GM21786 (cell line): Measurements from ENCODE around the gene JAKMIP1.
"Not testable (repeated sequence)": the region's sequence is repeated elsewhere in the genome, so short reads cannot be mapped to it uniquely, and the experiment has no call there.

Experiments used
- ATAC-seq: cut with Tn5 transposase; IDR thresholded peaks from one replicate; pipeline ENCODE4 v1.9.1; 2021; ENCODE audit not compliant: unreplicated experiment

Gene JAKMIP1

DNA sequence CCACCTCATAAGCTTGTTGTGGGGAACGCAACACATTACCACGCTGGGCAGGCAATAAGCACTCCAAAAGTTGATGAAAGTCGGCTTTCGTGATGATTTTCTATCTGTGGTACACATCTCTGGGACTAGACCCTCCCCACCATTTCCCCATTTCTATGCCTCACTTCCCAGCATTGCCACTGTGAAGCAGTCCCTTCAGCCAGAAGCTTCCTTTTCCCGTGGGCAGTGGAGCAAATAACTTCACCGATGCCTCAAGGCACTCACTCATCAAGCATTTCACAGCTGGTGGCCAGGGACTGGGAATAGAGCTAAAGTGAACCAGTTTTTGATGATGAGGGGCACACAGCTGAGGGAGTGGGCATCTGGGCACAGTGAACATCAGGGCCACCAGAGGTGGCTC is 201.0 kb downstream of the JAKMIP1 start:
- ATAC-seq: no peak

DNA sequence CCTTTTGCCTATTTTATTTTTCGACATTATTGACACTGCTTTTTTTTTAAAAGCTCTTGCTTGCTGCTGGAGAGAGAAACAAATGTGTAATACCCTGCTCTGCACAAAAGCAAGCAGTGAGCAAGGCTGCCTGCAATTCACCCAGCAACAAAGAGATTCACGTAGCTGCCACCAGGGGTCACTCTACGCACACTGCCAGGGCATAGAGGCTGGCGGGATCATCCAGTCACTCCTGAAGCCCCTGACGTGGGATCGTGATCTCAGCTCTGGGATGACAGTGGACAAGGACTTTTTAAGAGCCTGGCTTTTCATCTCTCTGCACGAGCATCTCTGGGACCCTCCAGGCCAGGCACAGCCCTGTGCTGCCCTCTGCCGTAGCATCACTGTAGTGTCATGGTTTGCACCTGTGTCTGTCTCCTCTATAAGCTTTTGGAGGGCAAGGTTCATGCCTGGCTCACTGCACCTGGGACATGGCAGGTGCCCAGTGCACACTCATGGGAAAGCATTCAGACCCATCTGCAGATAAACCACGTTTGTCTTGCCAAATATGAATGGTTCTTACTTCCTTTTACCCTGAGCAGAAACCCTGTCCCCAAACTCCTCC is 201.9 kb downstream of the JAKMIP1 start:
- ATAC-seq: no peak

DNA sequence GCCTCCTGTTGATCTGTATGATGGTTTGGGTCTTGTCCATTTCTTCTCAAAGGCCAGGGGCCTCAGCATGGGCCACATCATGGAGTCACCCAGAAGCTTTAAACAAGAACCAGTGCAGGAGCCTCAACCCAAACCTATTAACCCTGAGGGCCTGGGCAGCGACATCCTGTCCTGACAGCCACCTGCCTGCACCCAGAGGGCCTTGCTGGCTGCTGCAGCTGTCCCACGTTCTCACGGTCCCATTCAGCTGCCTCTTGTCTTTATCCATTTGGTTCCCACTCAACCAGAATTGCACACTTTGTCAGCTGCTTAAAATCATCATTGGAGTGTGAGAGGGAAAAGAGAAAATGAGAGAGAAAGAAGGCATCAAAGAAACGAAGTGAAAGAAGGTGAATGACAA is 203.7 kb downstream of the JAKMIP1 start:
- ATAC-seq: no peak

DNA sequence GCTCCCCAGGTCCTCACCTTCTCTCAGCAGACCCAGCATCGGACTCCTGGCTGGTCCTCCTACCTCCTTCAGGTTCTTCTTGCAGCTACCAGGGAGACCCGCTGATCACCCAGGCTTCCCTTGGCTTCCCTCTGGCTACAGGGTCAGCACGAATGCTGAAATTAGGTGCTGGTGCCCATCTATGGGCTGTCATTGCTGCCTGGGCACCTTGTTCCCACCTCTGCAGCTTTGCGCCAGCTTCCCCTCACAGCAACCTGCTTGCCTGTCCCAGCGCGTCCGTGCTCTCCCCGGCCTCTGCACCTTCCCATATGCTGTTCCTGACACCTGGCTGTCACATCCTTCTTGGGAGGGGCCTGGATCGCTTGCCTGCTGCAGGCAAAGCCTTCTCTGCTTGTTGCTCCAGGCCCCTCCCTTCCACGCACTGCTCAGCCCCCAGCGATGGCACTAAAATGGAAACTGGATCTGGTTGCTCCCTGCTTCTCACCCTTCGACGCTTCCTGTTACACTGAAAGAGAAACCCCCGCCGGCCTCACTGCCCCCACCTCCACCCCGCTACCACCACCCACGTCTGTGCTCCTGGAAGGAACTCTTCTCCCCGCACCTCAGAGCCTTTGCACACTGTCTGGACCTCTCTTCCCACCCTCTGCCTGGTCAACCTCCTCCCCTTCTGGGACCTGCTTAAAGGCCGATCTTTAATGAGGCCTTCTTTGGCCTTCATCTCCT is 204.3 kb downstream of the JAKMIP1 start:
- ATAC-seq: peak; percentile 40

DNA sequence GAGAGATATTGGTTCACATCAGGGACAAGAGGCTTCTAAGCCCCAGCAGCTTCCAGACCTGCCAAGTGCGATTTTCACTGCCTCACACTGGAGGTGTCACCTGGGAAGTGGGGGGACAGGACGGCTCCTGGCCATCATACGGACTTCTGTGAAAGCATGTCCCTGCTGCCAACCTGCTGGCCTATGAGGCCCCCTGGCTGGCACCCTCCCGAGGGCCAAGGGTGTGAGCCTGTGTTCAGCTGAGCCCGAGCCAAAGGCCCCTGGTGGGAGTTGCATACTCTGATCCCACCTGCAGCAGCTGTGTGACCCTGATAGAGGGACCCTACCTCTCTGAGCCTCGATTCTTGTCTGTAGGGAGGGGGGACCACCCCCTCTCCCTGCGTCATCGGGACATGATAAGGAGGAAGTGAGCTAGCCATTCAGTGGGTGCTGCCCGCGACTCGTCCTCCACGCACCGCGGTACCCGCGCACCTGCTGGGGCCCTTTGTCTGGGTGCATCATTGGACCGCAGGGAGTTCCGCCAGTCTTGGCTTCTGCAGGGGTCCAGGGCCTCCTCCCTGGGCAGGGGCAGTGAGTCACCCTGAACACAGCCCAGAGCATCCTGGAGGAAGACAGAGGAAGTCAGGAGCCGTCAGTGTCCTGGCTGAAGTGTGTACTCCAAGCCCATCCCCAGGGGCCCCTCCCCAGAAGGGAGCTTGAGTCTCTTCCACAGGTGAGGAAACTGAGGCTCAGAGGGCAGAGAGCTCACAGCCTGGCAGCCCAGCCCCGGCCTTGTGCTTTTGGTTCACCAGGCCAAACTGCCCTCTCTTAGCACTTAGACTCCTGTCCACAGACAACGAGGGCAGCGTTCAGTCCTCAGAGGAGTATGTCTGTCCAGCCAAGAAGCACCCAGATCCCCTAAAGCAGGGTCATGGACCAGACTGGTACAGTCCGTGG is 206.2 kb downstream of the JAKMIP1 start:
- no peak for ATAC-seq

DNA sequence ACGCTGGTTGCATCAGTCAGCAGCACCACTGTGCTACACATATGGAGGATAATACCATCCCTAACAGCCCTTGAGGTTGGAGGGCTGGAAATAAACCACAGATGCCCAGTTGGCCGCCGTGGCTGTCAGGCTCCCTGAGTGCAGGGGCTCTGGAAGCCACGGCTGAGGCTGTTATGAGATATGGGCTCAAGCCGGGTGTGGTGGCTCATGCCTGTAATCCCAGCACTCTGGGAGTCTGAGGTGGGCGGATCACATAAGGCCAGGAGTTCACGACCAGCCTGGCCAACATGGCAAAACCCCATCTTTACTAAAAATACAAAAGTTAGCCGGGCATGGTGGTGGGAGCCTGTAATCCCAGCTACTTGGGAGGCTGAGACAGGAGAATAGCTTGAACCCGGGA is 207.0 kb downstream of the JAKMIP1 start:
- ATAC-seq: not testable (repeated sequence)

DNA sequence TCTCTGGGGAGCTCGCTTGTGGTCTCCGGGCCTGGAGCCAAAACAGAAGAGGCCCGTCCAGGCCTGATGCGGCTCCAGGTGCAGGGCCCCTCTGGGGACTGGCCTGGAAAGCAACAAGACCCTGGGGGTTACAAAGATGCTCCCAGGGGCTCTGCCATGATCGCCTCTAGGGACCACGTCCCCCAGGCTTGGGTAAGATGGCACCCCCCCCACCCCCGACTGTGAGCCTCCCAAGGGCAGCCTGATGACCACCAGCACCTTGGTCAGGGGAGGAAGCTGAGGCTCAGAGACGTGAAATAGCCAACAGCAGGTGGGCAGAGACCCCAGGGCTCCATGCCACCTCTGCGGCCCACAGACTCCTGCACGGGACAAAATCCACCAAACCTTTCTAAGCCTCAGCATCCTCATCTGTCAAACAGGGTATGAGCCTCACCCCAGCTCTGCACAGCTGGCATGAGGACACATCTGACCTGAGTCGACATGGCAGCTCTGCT is 207.5 kb downstream of the JAKMIP1 start:
- ATAC-seq: no peak

DNA sequence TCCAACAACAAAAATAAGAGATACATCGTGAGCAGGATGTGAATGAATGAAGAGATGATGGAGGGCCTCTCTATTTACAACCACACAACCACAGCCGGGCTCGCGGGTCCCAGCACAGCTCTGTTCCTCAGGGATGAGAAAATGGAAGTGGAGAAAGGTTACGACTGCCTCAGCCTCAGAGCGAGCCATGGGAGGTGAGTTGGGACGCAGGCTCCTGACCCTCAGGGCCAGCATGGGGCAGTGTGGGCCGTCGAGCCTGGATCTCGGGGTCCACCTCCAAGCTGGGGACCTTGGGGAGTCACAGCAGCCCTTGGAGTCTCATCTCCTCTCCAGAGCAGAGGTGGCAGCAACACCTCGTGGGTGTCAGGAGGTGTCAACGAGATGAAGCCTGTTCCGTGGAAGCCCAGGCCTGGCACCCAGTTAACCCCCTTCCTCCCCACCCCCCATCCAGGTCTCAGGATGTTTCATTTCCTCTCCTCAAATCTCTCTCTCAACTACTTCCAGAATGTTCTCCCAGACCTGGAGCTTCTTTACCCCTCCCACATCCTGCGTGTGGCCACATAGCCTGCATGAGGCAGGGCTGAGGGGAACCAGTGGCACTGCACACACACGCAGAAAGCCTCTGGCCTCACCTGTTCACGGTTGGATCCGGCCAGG is 208.1 kb downstream of the JAKMIP1 start:
- ATAC-seq: no peak

DNA sequence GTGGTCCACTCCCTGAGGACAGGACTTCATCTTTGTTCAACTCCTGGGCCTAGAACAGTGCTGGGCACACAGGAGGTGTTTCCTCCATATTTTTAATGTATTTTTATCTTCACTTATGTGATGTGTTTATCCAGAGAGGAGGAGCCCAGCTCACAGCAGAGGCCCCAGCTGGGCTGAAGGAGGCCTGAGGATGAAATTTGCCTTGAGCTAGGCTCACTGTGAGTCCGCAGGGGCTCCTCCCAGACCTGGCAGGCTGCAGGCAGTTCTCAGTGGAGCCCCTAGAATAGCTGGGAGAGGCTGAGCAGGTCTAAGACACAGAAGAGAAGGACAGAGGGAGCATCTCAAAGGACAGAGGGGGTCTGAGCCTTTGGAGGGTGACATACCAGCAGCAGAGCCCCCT is 208.9 kb downstream of the JAKMIP1 start:
- no peak for ATAC-seq

DNA sequence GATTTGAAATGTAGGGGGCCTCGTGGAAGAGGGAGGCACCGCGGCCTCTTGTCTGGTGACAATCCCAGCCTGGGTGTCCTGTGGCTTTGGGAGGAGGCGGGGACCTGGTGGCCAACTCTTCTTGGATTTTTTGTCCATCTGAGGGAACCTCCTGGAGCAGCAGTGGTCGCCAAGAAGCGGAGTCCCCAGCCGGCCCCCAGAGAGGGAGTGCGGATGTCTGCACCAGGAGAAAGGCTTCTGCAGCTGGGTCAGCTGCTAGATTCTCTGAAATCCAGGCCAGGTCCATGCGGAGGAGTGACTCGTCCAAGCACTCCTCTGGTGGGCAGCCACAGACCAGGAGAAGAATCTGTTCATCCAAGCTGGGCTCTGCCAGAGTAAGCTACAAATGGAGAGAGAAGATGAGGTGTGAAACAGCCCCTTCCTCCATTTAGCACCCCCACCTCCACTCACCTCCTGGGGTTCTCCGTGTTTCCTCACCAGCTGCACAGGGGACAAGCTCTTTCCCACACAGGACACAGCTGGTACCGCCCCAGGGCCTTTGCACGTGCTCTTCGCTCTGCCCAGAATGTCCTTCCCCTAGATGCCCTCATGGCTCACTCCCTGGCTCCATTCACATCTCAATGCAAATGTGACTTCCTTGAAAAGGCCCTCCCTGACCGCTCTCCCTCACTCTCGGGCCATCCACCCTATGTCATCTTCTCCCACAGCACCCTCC is 209.7 kb downstream of the JAKMIP1 start:
- no peak for ATAC-seq

DNA sequence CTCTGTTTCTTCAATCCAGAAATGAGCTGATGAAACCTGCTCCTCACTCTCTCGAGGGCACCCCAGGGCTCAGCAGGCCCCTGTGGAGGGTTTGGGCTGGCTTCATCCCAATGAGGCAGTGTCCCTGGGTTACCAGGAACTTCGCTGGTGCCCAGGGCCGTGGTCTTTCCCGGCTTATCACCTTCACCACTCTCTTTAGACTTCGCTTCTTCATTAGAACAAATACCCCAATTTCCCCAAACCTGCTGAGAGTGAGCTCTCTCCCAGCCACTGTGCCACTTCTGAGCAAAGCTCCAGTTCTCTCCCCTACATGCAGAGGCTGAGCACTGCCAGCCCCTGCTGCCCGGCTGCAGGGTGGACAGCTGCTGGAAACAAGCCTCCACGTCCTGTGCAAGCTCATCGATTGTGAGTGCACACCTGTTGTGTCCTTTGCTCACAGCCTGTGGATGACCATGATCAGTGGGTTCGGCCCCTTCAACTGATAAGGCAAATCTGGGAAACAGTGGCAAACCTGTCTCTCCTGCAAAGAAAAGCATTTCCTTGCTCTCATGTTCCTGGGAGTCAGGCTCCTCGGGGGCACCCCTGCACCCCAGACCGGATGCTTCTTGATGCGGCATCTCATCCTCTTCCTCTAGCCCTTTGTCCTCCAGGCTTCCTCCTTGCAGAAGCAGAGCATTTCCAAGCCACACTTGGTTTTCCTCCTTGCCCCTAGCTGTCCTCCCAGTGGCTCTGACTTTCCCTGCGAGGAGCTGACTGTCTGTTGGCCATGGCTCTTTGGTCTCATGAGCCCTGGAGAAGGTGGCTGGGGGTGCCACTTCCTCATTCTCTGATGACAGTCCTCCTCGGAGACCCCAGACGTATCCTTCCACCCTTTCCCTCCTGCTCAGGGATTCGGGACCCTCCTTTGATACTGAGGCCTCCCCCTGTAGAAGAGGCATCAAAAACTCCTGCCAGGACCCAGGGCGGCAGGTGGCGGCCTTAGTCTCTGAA is 210.8 kb downstream of the JAKMIP1 start:
- no peak for ATAC-seq

DNA sequence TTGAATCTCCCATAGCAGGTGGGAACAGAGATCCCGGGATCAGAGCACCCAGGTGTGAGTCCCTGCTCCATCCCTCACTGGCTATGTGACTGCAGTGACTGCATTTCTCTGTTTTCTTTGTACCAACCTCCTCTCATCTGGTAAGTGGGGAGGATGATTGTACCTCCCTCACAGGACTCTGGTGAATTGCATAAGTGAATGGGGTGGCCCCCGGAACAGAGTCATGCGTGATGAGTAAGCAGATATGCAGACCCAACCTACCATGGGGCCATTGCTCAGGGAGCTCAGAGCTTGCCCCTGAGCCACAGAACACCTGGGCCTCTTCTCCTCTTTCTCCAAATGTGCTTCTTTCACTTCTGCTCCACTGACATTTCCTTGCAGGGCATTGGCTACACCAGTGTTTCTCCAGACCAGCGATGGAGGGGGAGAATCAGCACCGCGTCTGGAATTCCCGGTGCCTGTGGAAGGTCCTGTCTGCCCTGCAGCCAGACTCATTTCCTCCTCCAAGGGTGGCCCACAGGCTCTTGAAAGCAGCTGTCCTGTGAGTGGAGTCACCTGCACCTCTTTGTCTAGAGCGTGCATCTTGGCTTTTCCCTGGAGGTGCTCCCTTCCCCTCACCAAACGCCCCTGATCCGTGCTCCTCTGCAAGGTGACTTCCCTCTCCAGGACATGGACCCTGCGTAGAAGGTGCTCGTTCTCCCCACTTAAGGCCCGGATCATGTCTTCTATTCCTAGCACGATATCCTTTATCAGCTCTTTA is 212.1 kb downstream of the JAKMIP1 start:
- ATAC-seq: no peak

DNA sequence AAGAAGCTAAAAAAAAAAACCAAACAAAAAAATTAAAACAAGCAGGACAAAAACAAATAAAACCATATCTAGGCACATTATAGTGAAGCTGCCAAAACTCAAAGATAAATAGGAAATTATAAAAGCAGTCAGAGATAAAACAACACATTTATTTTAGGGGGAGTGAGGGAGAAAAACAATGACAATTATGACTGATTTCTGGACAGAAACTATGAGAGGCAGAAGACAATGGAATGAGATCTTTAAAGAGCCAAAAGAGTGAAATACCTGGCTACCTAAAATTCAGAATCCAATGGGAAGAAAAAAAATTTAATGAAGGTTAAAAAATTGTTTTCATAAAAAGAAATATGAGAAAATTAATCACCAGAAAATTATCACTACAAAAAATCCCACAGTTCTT is 215.5 kb downstream of the JAKMIP1 start:
- no peak for ATAC-seq

DNA sequence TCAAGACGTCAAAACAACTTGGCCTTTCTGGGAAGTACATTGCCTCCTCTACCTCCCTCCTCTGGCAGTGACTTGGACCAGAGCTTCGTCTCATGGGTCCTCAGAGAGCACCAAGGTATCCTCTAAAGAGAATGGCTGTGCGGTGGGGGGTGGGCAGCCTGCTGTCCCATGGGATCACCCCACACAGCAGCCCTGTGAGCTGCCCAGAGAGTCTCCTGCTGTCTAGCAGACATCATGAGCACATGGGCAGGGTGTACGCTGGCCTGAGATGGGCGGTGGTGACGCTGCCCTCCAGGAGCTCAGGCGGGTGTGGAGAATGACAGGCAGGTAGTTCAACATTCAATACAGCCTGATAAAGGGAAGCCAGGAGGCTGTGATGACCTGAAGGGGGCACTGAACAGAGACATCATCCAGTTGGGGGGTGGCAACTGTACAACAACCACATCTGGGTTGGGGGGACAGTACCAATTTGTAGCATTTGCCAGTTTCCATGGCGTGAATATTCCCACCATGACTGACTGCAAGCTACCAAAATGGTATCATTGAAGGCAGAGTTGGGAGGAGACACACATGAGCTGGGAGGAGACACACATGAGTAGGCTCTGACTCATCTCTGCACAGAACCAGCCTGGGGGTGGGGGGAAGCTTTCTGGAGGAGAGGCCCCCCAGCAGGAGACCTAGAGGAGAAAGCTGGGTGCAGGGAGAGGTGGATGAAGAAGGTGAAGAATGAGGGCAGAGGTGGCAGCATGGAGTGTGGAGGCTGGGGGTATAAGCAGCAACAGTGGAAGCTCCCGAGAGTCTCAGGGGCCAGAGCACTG is 218.0 kb downstream of the JAKMIP1 start:
- no peak for ATAC-seq

DNA sequence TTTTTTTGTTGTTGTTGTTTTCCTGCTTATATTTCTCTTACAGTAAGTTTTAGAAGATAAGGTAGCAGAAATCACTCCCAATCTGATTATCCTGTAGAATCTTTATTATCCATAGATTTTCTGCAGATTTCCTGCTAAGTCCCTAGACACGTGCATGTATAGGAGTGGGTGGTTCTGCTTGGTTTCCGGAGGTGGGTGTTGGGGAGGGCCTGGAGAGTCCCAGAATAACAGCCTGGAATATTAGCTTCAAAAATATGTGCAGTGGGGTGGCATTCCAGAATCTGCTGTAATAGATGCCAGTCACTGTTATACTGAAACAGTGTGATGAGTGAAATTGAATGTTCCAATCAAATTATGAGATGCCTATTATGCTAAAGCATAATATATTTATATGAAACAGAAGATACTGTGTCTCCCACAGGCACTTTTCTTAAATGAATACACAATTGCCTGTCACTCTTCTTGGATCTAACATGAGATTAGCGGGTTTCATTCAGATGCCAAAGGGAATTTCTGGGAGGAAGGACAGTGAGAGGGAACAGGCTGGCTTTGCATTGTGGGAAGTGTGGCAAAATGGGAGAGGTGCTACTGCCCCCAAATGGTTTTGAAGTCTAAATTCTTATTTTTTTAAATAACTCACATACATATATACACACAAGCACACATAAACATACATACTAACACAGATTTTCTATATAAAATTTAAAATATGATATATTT is 219.8 kb downstream of the JAKMIP1 start:
- ATAC-seq: no peak

DNA sequence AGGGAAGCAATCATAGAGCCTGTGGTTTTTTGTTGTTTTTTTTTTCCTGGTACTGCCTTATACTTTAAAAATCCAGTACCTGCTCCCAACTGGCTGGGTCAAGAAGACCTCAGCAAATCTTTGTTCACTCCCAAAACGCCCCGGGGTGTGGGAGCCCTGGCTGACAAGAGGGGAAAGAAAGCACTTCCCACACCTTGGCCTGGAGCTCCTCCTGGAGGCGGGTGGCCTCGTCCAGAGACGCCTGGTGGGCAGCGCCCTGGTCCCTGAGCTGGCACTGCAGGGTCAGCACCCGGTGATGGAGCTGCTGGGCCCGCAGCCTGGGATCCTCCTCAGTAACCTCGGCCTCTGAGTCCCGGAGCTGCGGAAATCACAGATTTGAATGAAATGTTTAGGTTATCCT is 220.4 kb downstream of the JAKMIP1 start:
- ATAC-seq: no peak

DNA sequence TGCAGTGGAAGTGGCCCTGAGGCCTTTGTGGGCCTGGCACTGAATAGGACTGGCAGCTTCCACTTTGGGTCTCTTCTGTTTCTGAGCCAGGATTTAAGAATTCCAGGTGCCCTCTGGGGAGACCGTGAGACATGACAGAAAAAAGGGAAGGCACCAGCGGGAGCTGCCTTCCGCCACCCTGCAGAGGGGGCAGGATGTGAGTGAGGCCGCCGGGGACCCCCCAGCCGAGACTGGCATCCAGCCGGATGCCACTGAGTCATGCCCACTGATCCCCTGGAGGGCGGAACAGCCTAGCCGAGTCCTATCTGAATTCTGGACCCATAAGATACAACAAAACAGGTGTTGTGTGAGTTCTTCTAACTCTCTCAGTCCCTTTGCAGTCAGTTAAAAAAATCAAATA is 223.4 kb downstream of the JAKMIP1 start:
- ATAC-seq: no peak
